Fibroblast of lung (primary cell): ENCODE measurements around the gene ARSA.

Source experiments
- EZH2 ChIP-seq: IDR thresholded peaks from 2 replicates; pipeline ENCODE4 v1.5.1; 2012; ENCODE audit warnings: low read length, control low read depth, mild to moderate bottlenecking; ENCODE audit errors: missing control alignments
- TF ChIP-seq, protein P1 (sequence below), 2 donors: IDR thresholded peaks in 1 of 2; conservative IDR thresholded peaks in 1 of 2; 1 replicate in 1 of 2; 2 replicates in 1 of 2; pipeline ENCODE4 v1.5.1; 2011 to 2012; ENCODE audit warnings: low read length in 2 of 2, control low read depth in 1 of 2, inconsistent platforms in 1 of 2, low read depth in 1 of 2, mild to moderate bottlenecking in 1 of 2

- no peak for TF ChIP-seq EZH2
- TF ChIP-seq, protein P1, sequence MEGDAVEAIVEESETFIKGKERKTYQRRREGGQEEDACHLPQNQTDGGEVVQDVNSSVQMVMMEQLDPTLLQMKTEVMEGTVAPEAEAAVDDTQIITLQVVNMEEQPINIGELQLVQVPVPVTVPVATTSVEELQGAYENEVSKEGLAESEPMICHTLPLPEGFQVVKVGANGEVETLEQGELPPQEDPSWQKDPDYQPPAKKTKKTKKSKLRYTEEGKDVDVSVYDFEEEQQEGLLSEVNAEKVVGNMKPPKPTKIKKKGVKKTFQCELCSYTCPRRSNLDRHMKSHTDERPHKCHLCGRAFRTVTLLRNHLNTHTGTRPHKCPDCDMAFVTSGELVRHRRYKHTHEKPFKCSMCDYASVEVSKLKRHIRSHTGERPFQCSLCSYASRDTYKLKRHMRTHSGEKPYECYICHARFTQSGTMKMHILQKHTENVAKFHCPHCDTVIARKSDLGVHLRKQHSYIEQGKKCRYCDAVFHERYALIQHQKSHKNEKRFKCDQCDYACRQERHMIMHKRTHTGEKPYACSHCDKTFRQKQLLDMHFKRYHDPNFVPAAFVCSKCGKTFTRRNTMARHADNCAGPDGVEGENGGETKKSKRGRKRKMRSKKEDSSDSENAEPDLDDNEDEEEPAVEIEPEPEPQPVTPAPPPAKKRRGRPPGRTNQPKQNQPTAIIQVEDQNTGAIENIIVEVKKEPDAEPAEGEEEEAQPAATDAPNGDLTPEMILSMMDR (conservative IDR thresholded peaks at IDR 0.05 in 1 of 2, IDR thresholded peaks at IDR 0.05 in 1 of 2; ENCODE audit: low read depth in 1 of 2, low read length in 2 of 2), result no peak
These were observed 17.9 kb downstream of the ARSA start for GRCh38 chr22:50610041-50610451.
